ENCODE results near the gene EXOC3L2. TPM values are rescaled to one million over a fixed set of nuclear protein-coding genes. Genes with fewer than 3 reads are reported as not detected.
A peak's percentile ranks its signal among the peaks of the same experiment; 100 is the strongest.

EXOC3L2 gene
- total RNA-seq, 2 donors from 2014 or later: 1.9 to 2.6 TPM

GRCh38 chr19:45191375-45191774, 53.8 kb downstream of the EXOC3L2 start:
- intact Hi-C loops (cut with DNase I): no loop called here
- DNase-seq (no peak), ATAC-seq (no peak)

GRCh38 chr19:45189971-45190370, 55.2 kb downstream of the EXOC3L2 start:
- intact Hi-C loops (cut with DNase I): no loop called here
- DNase-seq: no peak
- no peak for ATAC-seq

- peak; percentile 30 to 38 for ATAC-seq
- DNase-seq: no peak
- intact Hi-C loops (cut with DNase I): no loop called here
Measured at GRCh38 chr19:45187421-45188100, 57.6 kb downstream of the EXOC3L2 start.

GRCh38 chr19:45186509-45187334, 58.5 kb downstream of the EXOC3L2 start:
- DNase-seq: no peak
- intact Hi-C loops (cut with DNase I): no loop called here
- no peak for ATAC-seq

GRCh38 chr19:45184115-45184514, 61.1 kb downstream of the EXOC3L2 start:
- DNase-seq (no peak), ATAC-seq (no peak)
- intact Hi-C loops (cut with DNase I): no loop called here

- intact Hi-C loops (cut with DNase I): no loop called here
- ATAC-seq (no peak), DNase-seq (no peak)
Measured at GRCh38 chr19:45182758-45183157, 62.4 kb downstream of the EXOC3L2 start.

GRCh38 chr19:45180936-45181335, 64.3 kb downstream of the EXOC3L2 start:
- ATAC-seq (no peak), DNase-seq (no peak)
- intact Hi-C loops (cut with DNase I): no loop called here

GRCh38 chr19:45179892-45180370, 65.3 kb downstream of the EXOC3L2 start:
- ATAC-seq (no peak), DNase-seq (no peak)
- intact Hi-C loops (cut with DNase I): loop anchor here in 1 of 2 donors (5.0 kb wide), 1 partner anchor 88 kb away; the partner anchor contains the start of gene PPP1R37

GRCh38 chr19:45179072-45179891, 65.9 kb downstream of the EXOC3L2 start:
- peak; percentile 0 to 3 for ATAC-seq
- peak; percentile 62 for DNase-seq
- intact Hi-C loops (cut with DNase I): loop anchor here in 1 of 2 donors (5.0 kb wide), 1 partner anchor 87 kb away; the partner anchor contains the start of gene PPP1R37

- DNase-seq (peak; percentile 100), ATAC-seq (peak; percentile 94 to 97)
- intact Hi-C loops (cut with DNase I): loop anchor here in 1 of 2 donors (5.0 kb wide), 1 partner anchor 86 kb away; the partner anchor contains the start of gene PPP1R37
Measured at GRCh38 chr19:45178262-45179071, 66.7 kb downstream of the EXOC3L2 start, which contains the start of gene BLOC1S3. BLOC1S3 (plus strand) TSS chr19:45178784; CDS start chr19:45179297, 513 bp downstream.

GRCh38 chr19:45177817-45178261, 67.4 kb downstream of the EXOC3L2 start, which contains the start of gene TRAPPC6A:
TRAPPC6A (minus strand) TSS chr19:45178237; CDS start chr19:45178218, 19 bp downstream.
- DNase-seq (no peak), ATAC-seq (peak in 1 of 2 donors; percentile 5)
- intact Hi-C loops (cut with DNase I): loop anchor here in 1 of 2 donors (5.0 kb wide), 1 partner anchor 86 kb away; the partner anchor contains the start of gene PPP1R37

- ATAC-seq: no peak
- intact Hi-C loops (cut with DNase I): loop anchor here in 1 of 2 donors (5.0 kb wide), 1 partner anchor 83 kb away; the partner anchor contains the start of gene PPP1R37
- no peak for DNase-seq
Measured at GRCh38 chr19:45175515-45176345, 69.5 kb downstream of the EXOC3L2 start.

GRCh38 chr19:45173816-45174215, 71.4 kb downstream of the EXOC3L2 start:
- DNase-seq: no peak
- no peak for ATAC-seq
- intact Hi-C loops (cut with DNase I): no loop called here

- ATAC-seq (no peak), DNase-seq (no peak)
- intact Hi-C loops (cut with DNase I): no loop called here
Measured at GRCh38 chr19:45172611-45173208, 72.5 kb downstream of the EXOC3L2 start.

GRCh38 chr19:45172173-45172572, 73.0 kb downstream of the EXOC3L2 start:
- ATAC-seq: no peak
- intact Hi-C loops (cut with DNase I): no loop called here

GRCh38 chr19:45171211-45171623, 74.0 kb downstream of the EXOC3L2 start:
- peak; percentile 51 to 52 for ATAC-seq
- peak; percentile 55 for DNase-seq
- intact Hi-C loops (cut with DNase I): no loop called here

More at GRCh38 chr19:45172173-45172572, 73.0 kb downstream of the EXOC3L2 start:
- DNase-seq: no peak

All from left cardiac atrium (tissue), 4 donors.